Motor neuron (in vitro differentiated cells): Measurements from ENCODE around the gene GRAMD1B. TPM values are rescaled to one million over a fixed set of nuclear protein-coding genes. Genes with fewer than 3 reads are reported as not detected.
A peak's percentile ranks its signal among the peaks of the same experiment; 100 is the strongest.

Experiments used
- ATAC-seq, 8 experiments: fragments of 200-7000 bp; cut with Tn5 transposase; replicated peaks in 6 of 8; 2 replicates each; pipeline ENCODE4 v1.8.0; 2021; ENCODE audit warnings: mild to moderate bottlenecking in 8 of 8, moderate library complexity in 8 of 8
- H3K27ac ChIP-seq, 2 donors: fragments of 250-450 bp; sonication (Bioruptor Pico); 2 replicates each; pipeline ENCODE4 v1.9.0; 2021; ENCODE audit warnings: antibody characterized with exemption in 2 of 2, mild to moderate bottlenecking in 2 of 2, moderate library complexity in 1 of 2
- H3K4me1 ChIP-seq, 2 donors: fragments of 250-450 bp; sonication (Bioruptor Pico); replicated peaks in 1 of 2; 2 replicates each; pipeline ENCODE4 v1.6.1; 2021; ENCODE audit warnings: antibody characterized with exemption in 2 of 2, mild to moderate bottlenecking in 2 of 2, moderate library complexity in 1 of 2
- H3K4me3 ChIP-seq, 5 donors: fragments of 250-450 bp; sonication (Bioruptor Pico); 2 replicates each; pipeline ENCODE4 v1.9.0; 2021; ENCODE audit warnings: antibody characterized with exemption in 5 of 5, mild to moderate bottlenecking in 5 of 5, moderate library complexity in 4 of 5
- WGBS, 10 experiments: fragments of 450-650 bp; shearing (Covaris generic); methylation state at CpG; one replicate each; pipeline ENCODE4 v1.0.0; 2022; 5-methylcytosine and 5-hydroxymethylcytosine counted together
- in situ Hi-C, 9 experiments: fragments of 400-800 bp; cut with MboI; loops; one replicate each; pipeline ENCODE4 v1.15.0; 2021; ENCODE audit warnings: low sequenced_read_pairs in 9 of 9, low pct_unique_long_range_greater_than_20kb in 2 of 9; ENCODE audit not compliant: unreplicated experiment in 9 of 9
- total RNA-seq, 8 experiments: library from RNA; unstranded; fragments of 300-600 nt; gene quantifications; 2 replicates each; pipeline versions ENCODE4 v1.2.3 to v1.2.4, GENCODE V29; 2022

Gene GRAMD1B
- total RNA-seq, 8 experiments from 2014 or later = 0.94 to 17.1 (median 10.4) TPM

DNA sequence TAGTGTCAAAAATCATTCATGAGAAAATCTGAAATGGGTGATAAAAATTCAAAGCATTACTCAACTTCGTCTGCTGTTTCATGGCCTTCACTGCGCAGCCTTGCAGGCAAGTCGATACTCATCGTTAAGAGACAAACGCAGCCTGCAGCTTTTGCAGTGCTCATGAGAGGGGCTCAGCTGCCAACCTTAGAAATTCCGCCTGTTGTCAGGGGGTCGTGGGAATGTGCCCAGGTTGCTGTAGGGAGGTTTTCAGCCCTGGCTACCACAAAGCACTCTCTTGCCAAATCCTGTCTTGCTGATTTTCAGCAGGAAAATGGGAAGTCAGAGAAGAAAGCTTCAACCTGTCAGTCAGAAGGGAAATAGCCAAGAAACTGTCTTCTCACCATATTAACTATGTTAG lies 25.4 kb upstream of the GRAMD1B start:
- in situ Hi-C loops = no loop called here
- 40 to 82% (median 66%) methylated on average over 1 to 6 of the region's 7 CpGs; no CpG with 5 or more reads in 3 of the 10 experiments for WGBS, 10 experiments

DNA sequence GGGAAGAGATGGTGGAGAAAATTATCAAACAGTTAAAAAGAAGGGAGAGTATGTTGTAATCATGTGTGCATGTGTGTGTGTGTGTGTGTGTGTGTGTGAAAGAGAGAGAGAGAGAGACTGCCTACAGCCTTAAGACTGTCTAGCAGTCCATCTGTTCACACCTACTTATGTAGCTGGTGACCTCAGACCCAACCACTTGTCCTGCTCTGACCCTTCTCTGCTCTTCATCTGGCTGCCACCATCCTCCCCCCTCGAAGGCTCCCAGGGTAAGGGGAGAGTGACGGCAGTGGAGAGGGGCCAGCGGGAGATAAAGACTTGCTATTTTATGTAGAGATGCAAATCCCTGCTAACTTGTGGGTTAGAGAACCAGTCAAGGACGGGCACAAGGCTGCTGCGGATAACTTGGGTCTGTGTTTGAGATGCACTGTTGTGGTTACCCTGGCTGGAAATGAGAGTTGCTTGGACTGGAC lies 24.9 kb upstream of the GRAMD1B start:
- no peak overlapping the region for H3K27ac ChIP-seq
- peaks cover 7 to 16% of the 10 kb centered on the region in 2 donors for H3K4me1 ChIP-seq
- 32 to 90% (median 50%) methylated on average over 1 to 2 of the region's 5 CpGs; no CpG with 5 or more reads in 4 of the 10 experiments for WGBS, 10 experiments
- in situ Hi-C loops = no loop called here
- H3K4me3 ChIP-seq = no peak overlapping the region
- peak in 5 of 8 experiments; percentile 33 to 60 (median 39) for ATAC-seq

More for the DNA sequence above, 25.4 kb upstream of the GRAMD1B start:
- no peak overlapping the region for H3K4me3 ChIP-seq
- H3K27ac ChIP-seq = no peak overlapping the region
- H3K4me1 ChIP-seq = peaks cover 7 to 16% of the 10 kb centered on the region in 2 donors
- no peak for ATAC-seq

DNA sequence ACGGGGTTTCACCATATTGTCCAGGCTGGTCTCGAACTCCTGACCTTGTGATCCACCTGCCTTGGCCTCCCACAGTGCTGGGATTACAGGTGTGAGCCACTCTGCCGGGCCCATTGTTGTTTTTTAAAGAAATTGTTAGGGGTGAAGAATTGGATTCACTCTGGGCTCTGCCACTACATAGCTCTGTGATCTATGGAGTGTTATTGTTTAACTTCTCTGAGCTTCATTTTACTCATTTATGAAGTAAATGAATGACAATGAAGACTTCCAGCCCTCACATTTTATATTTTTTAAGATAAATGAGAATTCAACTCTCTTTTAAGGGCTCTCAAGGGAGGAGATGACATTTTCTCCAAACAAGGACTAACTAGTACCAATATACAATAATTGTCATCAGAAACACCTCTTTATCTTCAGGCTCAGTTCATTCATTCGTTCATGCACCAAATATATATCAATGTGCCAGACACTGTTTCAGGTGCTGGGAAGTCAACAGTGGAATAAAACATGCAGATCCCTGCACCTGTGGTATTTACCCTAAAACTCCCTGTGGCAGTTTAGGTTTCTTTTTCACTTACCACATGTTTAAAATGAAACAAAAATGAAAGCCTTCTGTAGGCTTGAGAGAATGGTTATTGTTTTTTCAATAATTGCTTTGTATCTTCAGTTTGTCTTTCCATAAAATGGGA lies 23.5 kb upstream of the GRAMD1B start:
- Histone ChIP-seq H3K4me1 (peaks cover 7 to 16% of the 10 kb centered on the region in 2 donors), H3K27ac (no peak overlapping the region), H3K4me3 (no peak overlapping the region)
- in situ Hi-C loops = no loop called here
- 0 to 93% (median 66%) methylated on average over 1 to 3 of the region's 4 CpGs; no CpG with 5 or more reads in 2 of the 10 experiments for WGBS, 10 experiments
- no peak for ATAC-seq

DNA sequence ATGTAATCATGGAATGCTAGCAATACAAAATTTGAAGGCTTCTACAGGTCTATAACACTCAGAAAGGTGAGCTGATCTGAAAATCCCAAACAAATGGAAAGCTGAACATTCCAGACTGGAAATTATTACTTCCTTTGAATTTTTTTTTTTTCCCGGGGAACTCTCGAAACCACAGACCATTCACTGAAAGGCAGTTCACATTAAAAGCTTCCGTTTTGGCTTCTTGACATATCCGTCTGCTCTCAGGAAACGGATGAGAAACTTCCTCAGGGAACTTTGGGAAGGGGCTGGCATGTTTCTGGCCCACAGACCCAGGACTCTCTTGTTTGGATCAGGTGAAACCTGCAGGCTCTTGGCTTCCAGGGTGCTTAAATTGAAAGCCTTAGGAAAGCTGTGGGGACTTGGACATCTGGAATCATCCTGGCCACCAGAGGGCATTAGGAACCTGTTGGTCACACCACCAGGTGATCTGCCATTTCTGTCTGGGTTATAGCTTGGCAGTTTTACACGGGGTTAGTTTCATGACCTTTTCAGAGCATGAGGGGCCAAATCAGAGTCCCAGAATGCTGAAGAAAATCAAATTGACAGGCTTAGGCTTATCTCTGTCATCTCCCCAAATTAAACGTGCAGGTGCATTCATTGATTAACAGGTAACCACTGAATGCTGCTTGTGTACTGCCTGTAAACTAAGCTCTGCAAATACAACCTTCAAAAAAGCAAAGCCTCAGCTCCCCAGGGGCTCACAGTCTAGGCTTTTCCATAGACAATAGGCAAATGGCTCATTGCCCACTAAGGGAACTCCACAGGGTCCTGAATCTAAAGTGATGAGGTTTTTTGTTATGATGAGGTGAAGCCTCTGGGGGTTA lies 22.7 kb upstream of the GRAMD1B start:
- in situ Hi-C loops = no loop called here
- WGBS, 10 experiments = 0 to 69% (median 48%) methylated on average over 3 to 7 of the region's 7 CpGs

DNA sequence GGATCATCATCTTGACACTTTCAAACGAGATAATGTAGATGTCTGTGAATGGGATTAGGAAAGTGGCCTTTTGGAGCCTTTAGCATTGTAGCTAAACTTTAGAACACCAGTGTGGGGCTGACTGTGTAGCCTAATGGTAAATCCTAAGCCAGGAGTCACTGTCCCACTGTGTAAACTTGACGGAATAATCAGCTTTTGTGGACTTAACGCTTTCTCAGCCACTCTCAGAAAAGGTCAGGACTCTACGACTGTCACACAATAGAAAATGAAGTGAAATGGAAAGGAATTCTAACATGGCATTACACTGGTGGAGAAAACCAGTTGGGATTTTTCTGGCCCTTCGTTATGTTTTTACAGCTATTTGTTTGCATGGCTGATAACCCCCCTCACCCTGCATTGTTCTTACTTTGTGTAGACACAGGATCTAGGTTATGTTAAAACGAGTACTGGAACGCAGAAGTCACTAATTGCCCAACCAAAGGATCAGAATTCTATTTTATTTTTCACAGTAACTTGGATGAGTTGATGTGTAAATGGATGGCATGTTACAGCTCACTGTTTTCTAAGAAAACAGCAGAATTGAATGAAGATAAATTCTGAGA lies 22.0 kb upstream of the GRAMD1B start:
- Histone ChIP-seq H3K4me3 (no peak overlapping the region), H3K4me1 (peaks cover 7 to 16% of the 10 kb centered on the region in 2 donors), H3K27ac (no peak overlapping the region)
- in situ Hi-C loops = no loop called here
- ATAC-seq = no peak
- WGBS, 10 experiments = 15 to 90% (median 35%) methylated on average over 2 to 6 of the region's 7 CpGs; no CpG with 5 or more reads in 2 of the 10 experiments

More for the DNA sequence above, 22.7 kb upstream of the GRAMD1B start:
- Histone ChIP-seq H3K4me3 (no peak overlapping the region), H3K4me1 (peaks cover 7 to 16% of the 10 kb centered on the region in 2 donors), H3K27ac (no peak overlapping the region)
- ATAC-seq = peak in 7 of 8 experiments; percentile 35 to 88 (median 69)

DNA sequence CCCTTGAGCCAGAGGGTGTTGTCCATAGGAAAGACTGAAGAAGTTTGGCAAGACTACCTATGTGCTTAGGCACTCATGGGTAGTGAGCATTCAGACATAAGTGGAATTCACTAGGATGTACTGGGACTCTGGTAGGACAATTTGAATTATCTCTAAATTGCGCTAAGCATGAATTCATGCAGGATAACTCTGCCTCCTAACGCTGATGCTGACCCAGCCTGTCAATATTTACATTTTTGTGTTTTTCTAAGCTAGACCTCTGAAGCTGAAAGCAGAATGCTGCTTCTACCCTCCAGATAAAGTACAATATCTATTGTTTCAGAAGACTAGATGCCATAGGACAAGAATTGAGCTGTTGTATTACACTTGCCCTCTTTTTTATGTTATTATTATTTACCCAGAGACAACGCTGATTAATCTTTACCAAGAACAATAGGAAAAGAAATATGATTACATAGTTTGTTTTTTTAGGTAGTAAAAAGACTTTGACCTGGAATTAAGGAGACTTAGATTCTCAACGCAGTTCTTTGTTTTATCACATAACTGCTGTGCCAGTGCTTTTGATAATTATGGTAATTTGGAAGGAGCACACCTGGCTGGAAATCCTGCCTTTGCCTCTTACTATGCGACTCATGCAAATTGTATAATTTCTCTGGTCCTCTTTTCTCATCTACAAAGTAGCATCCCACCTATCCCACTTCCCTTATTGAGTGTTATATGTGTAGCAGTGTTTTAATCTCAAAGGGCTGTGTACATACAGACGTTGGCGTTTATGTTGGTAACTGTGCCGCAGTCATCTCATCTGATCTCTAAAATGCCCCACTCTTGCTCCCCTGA lies 21.2 kb upstream of the GRAMD1B start:
- in situ Hi-C loops = no loop called here
- 73 to 100% (median 81%) methylated on average over 2 to 8 of the region's 8 CpGs for WGBS, 10 experiments
- Histone ChIP-seq H3K27ac (no peak overlapping the region), H3K4me3 (no peak overlapping the region), H3K4me1 (peaks cover 7 to 16% of the 10 kb centered on the region in 2 donors)
- ATAC-seq = no peak

DNA sequence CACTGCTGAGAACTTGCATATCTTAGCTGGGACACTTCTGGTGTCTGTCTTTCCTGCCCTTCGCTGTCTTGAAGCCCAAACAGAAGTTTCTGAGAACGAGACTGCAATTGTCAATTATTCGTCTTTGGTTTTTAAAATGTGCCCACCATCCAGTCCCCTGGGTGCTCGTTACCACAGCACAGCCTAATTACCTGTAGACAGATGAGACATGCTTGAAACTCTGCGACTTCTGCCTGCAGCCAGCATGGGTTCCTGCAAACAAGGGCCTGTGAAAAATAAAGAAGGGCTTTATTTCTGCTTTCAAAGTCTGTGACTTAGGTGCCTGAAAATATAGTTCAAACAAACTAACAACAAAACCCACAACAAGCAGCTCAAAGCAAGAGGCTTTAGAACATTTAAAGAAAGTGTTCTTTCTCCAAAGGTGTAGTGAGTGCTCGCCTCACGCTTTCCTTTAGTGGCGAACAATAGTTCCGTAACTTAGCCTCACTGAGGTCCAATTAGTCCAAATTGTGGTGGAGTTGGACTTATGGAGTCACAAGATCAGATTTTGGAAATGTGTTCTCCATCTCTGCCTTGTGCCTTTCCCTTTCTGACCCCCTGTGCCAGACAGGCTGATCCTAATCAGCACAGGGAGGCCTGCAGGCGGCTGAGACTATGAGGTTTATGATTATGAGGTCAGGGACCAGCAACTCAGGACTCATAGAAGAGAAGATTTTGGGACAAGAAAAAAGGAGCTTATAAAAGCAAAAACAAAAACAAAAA lies 20.4 kb upstream of the GRAMD1B start:
- in situ Hi-C loops = no loop called here
- H3K27ac ChIP-seq = no peak overlapping the region
- 37 to 100% (median 83%) methylated on average over 3 to 10 of the region's 10 CpGs for WGBS, 10 experiments
- no peak overlapping the region for H3K4me3 ChIP-seq
- H3K4me1 ChIP-seq = peaks cover 7 to 16% of the 10 kb centered on the region in 2 donors
- ATAC-seq = no peak

DNA sequence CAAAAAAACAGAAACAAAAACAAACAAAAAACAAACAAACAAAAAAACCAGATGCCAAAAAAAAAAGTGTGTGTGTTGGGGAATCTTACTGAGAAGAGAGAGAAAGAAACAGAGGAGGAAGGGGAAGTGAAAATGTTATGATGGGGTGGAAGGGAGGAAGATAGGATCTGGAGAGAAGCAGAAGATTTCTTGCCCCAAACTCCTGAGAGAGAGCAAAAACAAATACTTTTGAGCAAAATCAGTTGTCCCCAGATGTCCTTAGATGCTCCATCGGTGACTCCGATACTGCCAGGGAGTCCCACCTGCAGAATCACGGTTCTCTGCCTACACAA lies 19.9 kb upstream of the GRAMD1B start:
- no peak overlapping the region for H3K27ac ChIP-seq
- peaks cover 7 to 11% of the 10 kb centered on the region in 2 donors for H3K4me1 ChIP-seq
- no peak overlapping the region for H3K4me3 ChIP-seq
- ATAC-seq = no peak
- WGBS, 10 experiments = 54 to 100% (median 91%) methylated on average over 1 to 3 of the region's 3 CpGs; no CpG with 5 or more reads in 4 of the 10 experiments
- in situ Hi-C loops = no loop called here

DNA sequence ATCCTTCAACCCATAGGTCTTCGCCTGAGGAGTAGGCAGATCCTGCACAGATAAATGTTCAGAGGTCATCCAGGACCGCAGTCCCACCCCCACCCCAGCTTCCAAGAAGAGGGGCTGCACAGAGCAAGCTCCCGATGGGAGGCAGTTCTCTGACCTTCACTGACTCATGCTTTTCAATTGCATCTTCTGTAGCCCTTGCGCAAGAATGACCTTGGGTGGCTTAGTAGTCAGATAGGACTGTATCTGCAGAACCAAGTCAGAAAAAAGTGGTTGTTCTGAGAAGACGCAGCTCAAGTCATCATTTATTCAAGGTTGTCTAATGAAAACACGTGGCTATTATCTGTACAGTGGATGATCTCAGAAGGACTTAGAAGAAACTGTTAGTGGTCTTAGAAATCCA lies 16.4 kb upstream of the GRAMD1B start:
- H3K4me1 ChIP-seq = peaks cover 0 to 7% of the 10 kb centered on the region in 2 donors
- ATAC-seq = no peak
- no peak overlapping the region for H3K4me3 ChIP-seq
- no peak overlapping the region for H3K27ac ChIP-seq
- in situ Hi-C loops = no loop called here
- 44 to 90% (median 75%) methylated on average over 1 to 5 of the region's 6 CpGs; no CpG with 5 or more reads in 4 of the 10 experiments for WGBS, 10 experiments

DNA sequence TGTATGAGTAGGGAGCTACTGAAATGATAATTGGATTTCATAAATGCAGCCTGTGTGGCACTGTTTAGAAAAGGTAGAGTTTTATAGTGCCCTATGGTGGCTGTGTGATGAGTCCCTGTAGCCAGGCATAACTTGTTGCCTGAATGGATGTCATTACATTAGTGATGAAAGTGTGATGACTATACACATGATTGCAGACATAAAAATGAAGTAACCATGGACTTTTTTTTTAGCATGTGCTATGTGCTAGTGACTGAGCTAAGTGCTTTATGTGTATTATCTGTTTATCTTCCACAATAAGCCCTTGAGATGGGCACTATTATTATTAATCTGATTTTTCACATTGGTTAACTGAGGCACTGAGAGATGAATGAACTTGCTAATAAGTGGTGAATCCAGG lies 13.5 kb upstream of the GRAMD1B start:
- Histone ChIP-seq H3K4me3 (no peak overlapping the region), H3K4me1 (peaks cover 0 to 11% of the 10 kb centered on the region in 2 donors), H3K27ac (no peak overlapping the region)
- no peak for ATAC-seq
- in situ Hi-C loops = no loop called here

DNA sequence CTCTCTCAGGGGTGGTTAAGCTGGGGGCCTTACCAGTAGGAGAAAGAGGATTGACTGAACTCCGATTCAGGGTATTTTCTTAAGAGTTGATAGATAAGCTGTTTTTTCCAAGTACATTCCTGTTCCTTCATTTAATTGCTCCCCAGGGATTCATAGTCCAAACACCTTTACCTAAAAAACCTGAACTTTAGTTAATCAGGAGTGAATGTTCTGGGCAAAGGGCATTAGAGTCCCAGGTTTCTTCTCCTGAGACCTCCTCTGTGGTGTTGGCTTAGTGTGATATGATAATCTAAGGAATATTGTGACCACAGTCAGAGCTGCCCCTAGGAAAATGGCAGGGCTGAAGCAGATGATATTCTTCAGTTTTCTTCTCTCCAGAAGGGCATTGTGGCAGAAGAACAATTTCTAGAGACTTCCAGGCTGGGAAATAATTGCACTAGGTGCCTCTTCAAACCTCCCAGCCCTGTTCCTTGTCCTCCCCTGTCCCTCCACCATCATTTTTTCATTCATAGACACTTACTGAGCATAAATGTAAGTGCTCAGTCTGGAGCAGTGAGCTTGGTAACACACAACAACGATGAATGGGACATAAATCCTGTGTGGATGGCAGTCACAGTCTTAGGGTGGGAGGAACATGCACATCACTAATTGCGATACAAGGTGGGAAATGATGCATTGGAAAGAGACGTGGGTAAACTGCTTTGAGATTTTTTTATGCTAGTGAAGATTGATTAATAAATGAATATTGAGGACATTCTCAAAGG lies 11.5 kb upstream of the GRAMD1B start:
- peak overlapping the region in 1 of 2 donors; percentile 36 for H3K27ac ChIP-seq
- peaks cover 0 to 11% of the 10 kb centered on the region in 2 donors for H3K4me1 ChIP-seq
- no peak overlapping the region for H3K4me3 ChIP-seq
- peak in 5 of 8 experiments; percentile 63 to 91 (median 67) for ATAC-seq
- in situ Hi-C loops = no loop called here
- WGBS, 10 experiments = 20 to 100% (median 69%) methylated on average over 1 to 2 of the region's 4 CpGs; no CpG with 5 or more reads in 2 of the 10 experiments
